Heart left ventricle (tissue), 16 donors: ENCODE results near the gene BCAR3. TPM values are rescaled to one million over a fixed set of nuclear protein-coding genes. Genes with fewer than 3 reads are reported as not detected.

Experiments
- ATAC-seq, 4 donors: fragments of 200-7000 bp; cut with Tn5 transposase; one replicate each; pipeline ENCODE4 v1.9.1; 2020 to 2022; ENCODE audit warnings: moderate library complexity in 4 of 4, mild to moderate bottlenecking in 3 of 4, moderate number of reproducible peaks in 1 of 4
- DNase-seq, 5 donors: peaks; one replicate each; pipeline ENCODE4 v3.0.0-alpha.2; 2020
- H3K27ac ChIP-seq, 12 donors: fragments of 200-600 bp; sonication (generic) in 4 of 12; one replicate each; pipeline versions ENCODE4 v1.5.0 to v1.8.0; 2016 to 2022; ENCODE audit warnings: mild to moderate bottlenecking in 2 of 12
- H3K27me3 ChIP-seq, 9 donors: fragments of 200-600 bp; sonication (generic) in 2 of 9; one replicate each; pipeline versions ENCODE4 v1.5.1 to v1.8.0; 2016 to 2022; ENCODE audit warnings: mild to moderate bottlenecking in 3 of 9
- H3K36me3 ChIP-seq, 9 donors: fragments of 200-600 bp; sonication (generic) in 2 of 9; one replicate each; pipeline versions ENCODE4 v1.5.0 to v1.8.0; 2018 to 2022; ENCODE audit warnings: mild to moderate bottlenecking in 2 of 9
- H3K4me1 ChIP-seq, 12 donors: fragments of 200-600 bp; sonication (generic) in 4 of 12; one replicate each; pipeline versions ENCODE4 v1.5.0 to v1.8.0; 2016 to 2022; ENCODE audit warnings: mild to moderate bottlenecking in 3 of 12
- H3K4me3 ChIP-seq, 12 donors: fragments of 200-600 bp; sonication (generic) in 4 of 12; one replicate each; pipeline versions ENCODE4 v1.5.0 to v1.8.0; 2017 to 2022; ENCODE audit warnings: mild to moderate bottlenecking in 9 of 12, moderate library complexity in 4 of 12
- H3K9me3 ChIP-seq, 12 donors: fragments of 200-600 bp; sonication (generic) in 4 of 12; one replicate each; pipeline versions ENCODE4 v1.5.0 to v1.8.0; 2016 to 2022; ENCODE audit warnings: mild to moderate bottlenecking in 1 of 12
- CTCF ChIP-seq, 12 donors: fragments of 200-600 bp; sonication (generic) in 4 of 12; IDR thresholded peaks; one replicate each; pipeline versions ENCODE4 v1.5.0 to v1.8.0; 2018 to 2022; ENCODE audit warnings: antibody characterized with exemption in 12 of 12, mild to moderate bottlenecking in 5 of 12
- POLR2A ChIP-seq, 2 donors: fragments of 450-650 bp; IDR thresholded peaks; one replicate each; pipeline ENCODE4 v1.6.1; 2017; ENCODE audit warnings: antibody characterized with exemption in 2 of 2, mild to moderate bottlenecking in 2 of 2, moderate library complexity in 2 of 2
- WGBS, 4 donors: extraction: QIAGEN DNeasy Blood & Tissue Kit in 2 of 4; methylation state at CpG; one replicate each; pipeline versions ENCODE4 v1.1.5 to v1.1.7; 2013 to 2018; 5-methylcytosine and 5-hydroxymethylcytosine counted together
- intact Hi-C, 10 donors: fragments of 100-400 bp; cut with DNase I; formaldehyde crosslinking; loops; one replicate each; pipeline versions ENCODE4 v1.11.1 to v1.14.2; 2022
- polyA plus RNA-seq, 2 donors: library from polyadenylated mRNA; stranded (reverse); fragments of 200-250 nt; gene quantifications; one replicate each; pipeline ENCODE4 v1.2.3, GENCODE V29; 2013
- total RNA-seq, 9 donors: library from RNA; depleted of rRNA in 2 of 9; stranded (reverse); fragments of >200 nt in 2 of 9; fragmentation: NEBNext Ultra II Directional in 3 of 9; extraction: Animal tissue kit (Norgen Biotek cat#: 25700) in 3 of 9; gene quantifications; one replicate each; pipeline versions ENCODE4 v1.1.0 to v1.2.4, GENCODE V29; 2016 to 2023
- donor health status: ischemic (EF 13 %, LVEDD 7.1; RV severe dilation, severe dysfunction).
- donor health status: healthy with polysubstance abuse.
- donor health status: DM: no; HTN: yes; CAD: no.
- donor health status: DM: no; HTN: no; CAD: no.
- donor health status: ischemic (EF 25% LVEDD 6.9; RV normal size, moderate dysfunction).
- donor health status: ischemic (EF 25% LVEDD 5.7; RV mildly dilated, moderate dysfunction).
- donor health status: healthy.
- donor health status: DM: yes; HTN: yes; CAD: no.
- donor health status: ischemic (EF 35%, LVEDD 5.7; RV mildly dilated, moderate dysfunction).
- donor health status: nonischemic (EF 11% LVEDD 7.7; RV severe dilation, severe dysfunction).
- donor health status: DM: yes; HTN: yes; CAD: no.
- donor health status: PGD.
- donor health status: ischemic (EF 29% LVEDD 5.4; RV normal size, mild dysfunction).
- donor health status: nonischemic (EF 23%, LVEDD 6.1; RV moderate dilation, normal function).

BCAR3 gene
- total and polyA plus RNA-seq, 11 donors = 6.4 to 25.0 (median 12.9) TPM

GRCh38 chr1:93670141-93670540 is 11.5 kb downstream of the BCAR3 start:
- no peak overlapping the region for H3K4me3 ChIP-seq
- peak overlapping the region in 10 of 12 donors; percentile 6 to 77 (median 62) for H3K27ac ChIP-seq
- H3K9me3 ChIP-seq = no peaks in the 10 kb centered on the region
- TF ChIP-seq POLR2A (IDR thresholded peaks at IDR 0.05) = no peak
- no peak for TF ChIP-seq CTCF (IDR thresholded peaks at IDR 0.05)
- DNase-seq (peak in 4 of 5 donors; percentile 43 to 68 (median 66)), ATAC-seq (peak; percentile 74 to 85 (median 81))
- no peaks in the 10 kb centered on the region for H3K27me3 ChIP-seq
- intact Hi-C loops = loop anchor here in 1 of 10 donors (5.0 kb wide), 1 partner anchor 33 kb away; no protein-coding TSS in a partner anchor
- 35 to 50% (median 38%) methylated on average over 1 of the region's 1 CpG for WGBS, 4 donors
- peaks cover 17 to 99% (median 87%) of the 10 kb centered on the region in 12 donors for H3K4me1 ChIP-seq
- peaks cover 0 to 18% (median 0%) of the 10 kb centered on the region in 9 donors for H3K36me3 ChIP-seq

- ATAC-seq = no peak
- Histone ChIP-seq H3K36me3 (peaks cover 0 to 16% (median 0%) of the 10 kb centered on the region in 9 donors), H3K9me3 (no peaks in the 10 kb centered on the region), H3K4me3 (no peak overlapping the region), H3K27me3 (no peaks in the 10 kb centered on the region), H3K27ac (peak overlapping the region in 9 of 12 donors; percentile 5 to 77 (median 60)), H3K4me1 (peaks cover 17 to 99% (median 87%) of the 10 kb centered on the region in 12 donors)
- TF ChIP-seq POLR2A (IDR thresholded peaks at IDR 0.05) = no peak
- TF ChIP-seq CTCF (IDR thresholded peaks at IDR 0.05) = no peak
- intact Hi-C loops = no loop called here
- no peak for DNase-seq
- WGBS, 4 donors = 42 to 57% (median 47%) methylated on average over 4 of the region's 4 CpGs
Measured at GRCh38 chr1:93669369-93669768, 12.3 kb downstream of the BCAR3 start.

- TF ChIP-seq POLR2A (IDR thresholded peaks at IDR 0.05) = no peak
- no peak for TF ChIP-seq CTCF (IDR thresholded peaks at IDR 0.05)
- Histone ChIP-seq H3K27ac (peak overlapping the region in 6 of 12 donors; percentile 20 to 77 (median 67)), H3K9me3 (no peaks in the 10 kb centered on the region), H3K4me3 (no peak overlapping the region), H3K27me3 (no peaks in the 10 kb centered on the region), H3K36me3 (peaks cover 0 to 12% (median 0%) of the 10 kb centered on the region in 9 donors), H3K4me1 (peaks cover 17 to 99% (median 87%) of the 10 kb centered on the region in 12 donors)
- no peak for ATAC-seq
- WGBS, 4 donors = 84 to 95% (median 92%) methylated on average over 5 of the region's 5 CpGs
- no peak for DNase-seq
- intact Hi-C loops = no loop called here
Measured at GRCh38 chr1:93668951-93669350, 12.7 kb downstream of the BCAR3 start.

GRCh38 chr1:93668121-93668520 is 13.5 kb downstream of the BCAR3 start:
- ATAC-seq = no peak
- peak overlapping the region in 1 of 12 donors; percentile 40 for H3K27ac ChIP-seq

More at GRCh38 chr1:93668121-93668520, 13.5 kb downstream of the BCAR3 start:
- no peak overlapping the region for H3K4me3 ChIP-seq
- peaks cover 12 to 99% (median 85%) of the 10 kb centered on the region in 12 donors for H3K4me1 ChIP-seq
- no peak for DNase-seq
- peaks cover 0 to 11% (median 0%) of the 10 kb centered on the region in 9 donors for H3K36me3 ChIP-seq
- 86 to 96% (median 92%) methylated on average over 5 of the region's 5 CpGs for WGBS, 4 donors
- TF ChIP-seq CTCF (IDR thresholded peaks at IDR 0.05) = no peak
- no peak for TF ChIP-seq POLR2A (IDR thresholded peaks at IDR 0.05)
- H3K27me3 ChIP-seq = no peaks in the 10 kb centered on the region
- intact Hi-C loops = no loop called here
- no peaks in the 10 kb centered on the region for H3K9me3 ChIP-seq
